ENCODE measurements around the gene GSS. TPM values are rescaled to one million over a fixed set of nuclear protein-coding genes. Genes with fewer than 3 reads are reported as not detected.

GSS gene
- total and polyA plus RNA-seq, 7 donors, result 14.5 to 36.6 (median 24.5) TPM

DNA sequence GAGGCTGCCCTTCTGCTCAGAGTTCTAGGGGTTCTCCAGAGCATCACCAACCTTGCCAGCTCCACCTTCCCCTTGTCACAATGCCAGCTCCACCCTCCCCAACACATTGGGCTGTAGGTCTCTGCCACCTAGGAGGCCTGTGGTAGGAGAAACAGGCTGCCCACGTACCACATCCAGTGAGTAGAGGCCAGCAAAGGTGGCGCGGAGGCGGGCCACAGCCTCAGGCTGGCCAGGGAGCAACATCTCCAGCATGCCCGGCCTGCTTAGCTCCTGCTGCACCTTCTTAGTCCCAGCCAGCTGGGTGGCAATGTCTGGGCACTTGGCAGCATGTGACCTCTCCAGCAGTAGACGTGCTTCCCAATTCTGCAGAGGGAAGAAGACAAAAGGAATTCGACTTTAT is 23.8 kb downstream of the GSS start:
- Histone ChIP-seq H3K9me3 (no peaks in the 10 kb centered on the region), H3K27ac (peak overlapping the region; percentile 4), H3K36me3 (ENCODE audit: insufficient read depth in 1 of 2, low read depth in 1 of 2) (peaks cover 2 to 78% of the 10 kb centered on the region in 2 donors), H3K4me1 (no peaks in the 10 kb centered on the region), H3K4me3 (no peak overlapping the region), H3K27me3 (ENCODE audit: insufficient read depth in 3 of 3, low read length in 2 of 3) (no peaks in the 10 kb centered on the region)
- intact Hi-C loops (cut with DNase I), result no loop called here
- DNase-seq (no peak), ATAC-seq (peak in 2 of 4 donors; percentile 14 to 15)
- 84 to 90% (median 88%) methylated on average over 7 of the region's 7 CpGs for WGBS, 3 donors
- no peak for TF ChIP-seq CTCF (IDR thresholded peaks at IDR 0.05)

DNA sequence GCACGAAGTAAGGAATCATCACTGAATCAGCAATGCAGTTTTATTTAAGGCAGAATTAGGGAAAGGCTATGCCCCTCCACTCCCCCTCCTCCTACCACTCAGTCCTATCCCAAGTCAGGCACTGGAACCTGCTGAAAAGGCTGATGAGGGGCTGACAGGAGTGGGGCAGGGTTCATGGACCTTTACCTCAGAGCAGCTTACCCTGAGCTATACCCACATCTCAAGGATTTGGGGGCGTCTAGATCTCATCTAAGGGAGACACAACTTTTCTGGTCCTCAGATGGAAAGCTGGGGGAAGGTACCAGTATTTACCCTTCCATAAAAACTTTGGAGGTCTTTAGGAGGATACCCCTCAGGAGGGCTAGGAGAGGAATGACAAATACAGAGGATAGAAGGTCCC is 27.2 kb downstream of the GSS start:
- Histone ChIP-seq H3K9me3 (no peaks in the 10 kb centered on the region), H3K4me3 (no peak overlapping the region), H3K4me1 (peaks cover 11% of the 10 kb centered on the region), H3K36me3 (ENCODE audit: insufficient read depth in 1 of 2, low read depth in 1 of 2) (peaks cover 2 to 88% of the 10 kb centered on the region in 2 donors), H3K27ac (no peak overlapping the region), H3K27me3 (ENCODE audit: insufficient read depth in 3 of 3, low read length in 2 of 3) (no peaks in the 10 kb centered on the region)
- 93 to 100% (median 93%) methylated on average over 2 of the region's 2 CpGs for WGBS, 3 donors
- DNase-seq (no peak), ATAC-seq (no peak)
- intact Hi-C loops (cut with DNase I), result no loop called here
- TF ChIP-seq CTCF (IDR thresholded peaks at IDR 0.05), result no peak

DNA sequence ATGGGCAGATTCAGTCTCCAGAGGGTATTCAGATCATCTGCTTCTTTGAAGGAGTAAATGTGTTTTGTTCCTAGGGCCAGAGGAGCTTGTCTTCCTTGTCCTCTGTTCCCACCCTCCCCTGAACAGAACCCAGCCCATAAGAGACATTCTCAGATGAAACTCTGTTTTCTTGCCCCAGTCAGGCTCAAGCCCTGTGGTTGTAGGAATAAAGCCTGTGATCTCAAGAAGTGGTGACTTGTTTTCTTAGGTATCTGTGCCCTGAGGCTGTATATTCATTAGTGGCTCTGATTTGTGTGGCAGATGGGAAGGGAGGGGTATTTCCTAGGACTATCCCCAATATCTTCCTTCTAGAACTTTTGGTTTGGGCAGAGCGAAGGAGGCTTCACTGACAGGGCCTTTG is 27.9 kb downstream of the GSS start:
- Histone ChIP-seq H3K36me3 (ENCODE audit: insufficient read depth in 1 of 2, low read depth in 1 of 2) (peaks cover 2 to 90% of the 10 kb centered on the region in 2 donors), H3K4me1 (peaks cover 18% of the 10 kb centered on the region), H3K4me3 (no peak overlapping the region), H3K9me3 (no peaks in the 10 kb centered on the region), H3K27me3 (ENCODE audit: insufficient read depth in 3 of 3, low read length in 2 of 3) (no peaks in the 10 kb centered on the region), H3K27ac (no peak overlapping the region)
- 91 to 100% (median 91%) methylated on average over 1 of the region's 1 CpG for WGBS, 3 donors
- ATAC-seq (no peak), DNase-seq (no peak)
- intact Hi-C loops (cut with DNase I), result no loop called here
- no peak for TF ChIP-seq CTCF (IDR thresholded peaks at IDR 0.05)

- DNase-seq (no peak), ATAC-seq (no peak)
- peaks cover 2 to 87% of the 10 kb centered on the region in 2 donors for H3K36me3 ChIP-seq (ENCODE audit: insufficient read depth in 1 of 2, low read depth in 1 of 2)
- intact Hi-C loops (cut with DNase I), result no loop called here
- H3K9me3 ChIP-seq, result no peaks in the 10 kb centered on the region
- H3K27me3 ChIP-seq (ENCODE audit: insufficient read depth in 3 of 3, low read length in 2 of 3), result no peaks in the 10 kb centered on the region
- 92 to 100% (median 100%) methylated on average over 1 of the region's 1 CpG for WGBS, 3 donors
- H3K4me1 ChIP-seq, result peaks cover 29% of the 10 kb centered on the region
- peak overlapping the region; percentile 87 for H3K27ac ChIP-seq
- no peak for TF ChIP-seq CTCF (IDR thresholded peaks at IDR 0.05)
- no peak overlapping the region for H3K4me3 ChIP-seq
Measured at GRCh38 chr20:34926581-34926980, 29.0 kb downstream of the GSS start.

- Histone ChIP-seq H3K4me3 (no peak overlapping the region), H3K9me3 (no peaks in the 10 kb centered on the region), H3K27ac (peak overlapping the region; percentile 87), H3K36me3 (ENCODE audit: insufficient read depth in 1 of 2, low read depth in 1 of 2) (peaks cover 2 to 87% of the 10 kb centered on the region in 2 donors), H3K27me3 (ENCODE audit: insufficient read depth in 3 of 3, low read length in 2 of 3) (no peaks in the 10 kb centered on the region), H3K4me1 (peaks cover 34% of the 10 kb centered on the region)
- no peak for TF ChIP-seq CTCF (IDR thresholded peaks at IDR 0.05)
- WGBS, 3 donors, result 81 to 95% (median 95%) methylated on average over 1 of the region's 1 CpG
- intact Hi-C loops (cut with DNase I), result no loop called here
- peak in 1 of 4 donors; percentile 6 for ATAC-seq
- DNase-seq, result no peak
Measured at GRCh38 chr20:34925981-34926380, 29.6 kb downstream of the GSS start.
